Spleen (tissue), 7 donors: ENCODE data around the gene C9orf85.

ENCODE experiments used
- POLR2AphosphoS5 ChIP-seq, 3 donors: sonication (generic); formaldehyde crosslinking; IDR thresholded peaks; one replicate each; pipeline ENCODE4 v1.5.1; 2017; ENCODE audit warnings: antibody characterized with exemption in 3 of 3
- TF ChIP-seq, protein P1 (sequence below), 11 experiments: fragments of 200-600 bp in 7 of 11; fragments of 450-650 bp in 4 of 11; sonication (generic) in 4 of 11; IDR thresholded peaks in 8 of 11; conservative IDR thresholded peaks in 3 of 11; 1 replicate in 7 of 11; 2 replicates in 4 of 11; pipeline versions ENCODE4 v1.4.0 to v1.8.0; 2016 to 2021; ENCODE audit warnings: antibody characterized with exemption in 11 of 11, inconsistent platforms in 4 of 11, mild to moderate bottlenecking in 1 of 11
- donor health status: DM: no; HTN: no; CAD: no; lungs with moderate emphysema.
- donor health status: DM: no; HTN: no; CAD: no.
- donor health status: DM: no; HTN: no; CAD: no.

DNA sequence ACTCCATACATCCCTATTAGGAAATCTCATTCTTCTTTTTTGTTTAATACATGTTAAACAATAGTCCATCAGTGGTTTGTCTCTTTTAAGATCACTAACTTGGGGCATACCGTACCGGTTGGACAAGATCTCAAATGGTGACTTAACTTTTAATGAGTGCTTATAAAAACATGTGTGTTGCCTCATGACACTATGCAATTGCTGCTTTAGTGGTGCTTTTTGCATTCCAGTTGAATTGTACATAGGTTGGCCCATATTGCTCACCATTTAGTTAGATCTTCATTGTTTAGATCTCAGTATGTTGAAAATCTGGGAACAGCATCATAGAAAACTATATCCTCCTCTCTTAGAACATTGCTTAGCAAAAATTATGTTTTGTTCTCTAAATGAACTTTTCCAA lies 17.8 kb downstream of the C9orf85 start:
- TF ChIP-seq, protein P1, sequence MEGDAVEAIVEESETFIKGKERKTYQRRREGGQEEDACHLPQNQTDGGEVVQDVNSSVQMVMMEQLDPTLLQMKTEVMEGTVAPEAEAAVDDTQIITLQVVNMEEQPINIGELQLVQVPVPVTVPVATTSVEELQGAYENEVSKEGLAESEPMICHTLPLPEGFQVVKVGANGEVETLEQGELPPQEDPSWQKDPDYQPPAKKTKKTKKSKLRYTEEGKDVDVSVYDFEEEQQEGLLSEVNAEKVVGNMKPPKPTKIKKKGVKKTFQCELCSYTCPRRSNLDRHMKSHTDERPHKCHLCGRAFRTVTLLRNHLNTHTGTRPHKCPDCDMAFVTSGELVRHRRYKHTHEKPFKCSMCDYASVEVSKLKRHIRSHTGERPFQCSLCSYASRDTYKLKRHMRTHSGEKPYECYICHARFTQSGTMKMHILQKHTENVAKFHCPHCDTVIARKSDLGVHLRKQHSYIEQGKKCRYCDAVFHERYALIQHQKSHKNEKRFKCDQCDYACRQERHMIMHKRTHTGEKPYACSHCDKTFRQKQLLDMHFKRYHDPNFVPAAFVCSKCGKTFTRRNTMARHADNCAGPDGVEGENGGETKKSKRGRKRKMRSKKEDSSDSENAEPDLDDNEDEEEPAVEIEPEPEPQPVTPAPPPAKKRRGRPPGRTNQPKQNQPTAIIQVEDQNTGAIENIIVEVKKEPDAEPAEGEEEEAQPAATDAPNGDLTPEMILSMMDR (IDR thresholded peaks at IDR 0.05 in 8 of 11, conservative IDR thresholded peaks at IDR 0.05 in 3 of 11), result no peak
- no peak for TF ChIP-seq POLR2AphosphoS5 (IDR thresholded peaks at IDR 0.05)
